Fibroblast of mammary gland (primary cell): ENCODE data around the gene PPP2R3C.

Experiments
- DNase-seq: peaks from one replicate; pipeline ENCODE4 v3.0.0-alpha.2; 2010; ENCODE audit warnings: low read depth
- H3K4me3 ChIP-seq: 2 replicates; pipeline ENCODE4 v1.5.1; 2011; ENCODE audit warnings: low read depth, mild to moderate bottlenecking, low read length, moderate library complexity; ENCODE audit not compliant: control insufficient read depth
- TF ChIP-seq, protein P1 (sequence below): conservative IDR thresholded peaks from 2 replicates; pipeline ENCODE4 v1.5.1; 2011; ENCODE audit warnings: low read depth, low read length, inconsistent platforms; ENCODE audit not compliant: control insufficient read depth, insufficient read depth

Gene PPP2R3C

DNA sequence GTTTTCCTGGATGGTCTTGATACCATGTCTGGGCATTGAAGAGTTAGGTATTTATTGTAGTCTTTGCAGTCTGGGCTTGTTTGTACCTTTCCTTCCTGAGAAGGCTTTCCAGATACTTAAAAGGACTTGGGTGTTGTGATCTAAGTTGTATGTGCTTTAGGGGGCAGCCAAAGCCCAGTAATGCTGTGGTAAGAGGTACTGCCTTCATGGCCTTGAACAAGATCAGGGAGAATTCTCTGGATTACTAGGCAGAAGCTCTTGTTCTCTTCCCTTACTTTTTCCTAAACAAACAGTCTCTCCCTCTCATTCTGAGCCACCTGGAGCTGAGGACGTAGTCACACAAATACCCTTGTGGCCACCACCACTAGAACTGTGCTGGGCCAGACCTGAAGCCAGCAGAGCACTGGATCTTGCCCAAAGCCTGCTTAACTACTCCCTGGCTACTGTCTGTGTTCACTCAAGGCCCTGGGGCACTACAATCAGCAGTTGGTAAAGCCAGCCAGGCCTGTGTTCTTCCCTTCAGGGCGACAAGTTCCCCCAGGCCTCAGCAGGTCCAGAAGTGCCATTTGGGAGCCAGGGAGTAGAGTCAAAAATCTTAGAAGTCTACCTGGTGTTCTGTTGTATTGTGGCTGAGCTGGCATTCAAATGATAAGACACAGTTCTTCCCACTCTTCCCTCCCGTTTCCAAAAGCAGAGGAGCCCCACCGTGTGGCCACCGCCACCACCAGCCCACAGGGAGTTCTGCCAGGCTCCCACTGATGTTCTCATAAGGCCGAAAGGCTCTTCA, 11.9 kb upstream of the PPP2R3C start:
- H3K4me3 ChIP-seq, result no peak overlapping the region
- DNase-seq, result no peak
- TF ChIP-seq, protein P1, sequence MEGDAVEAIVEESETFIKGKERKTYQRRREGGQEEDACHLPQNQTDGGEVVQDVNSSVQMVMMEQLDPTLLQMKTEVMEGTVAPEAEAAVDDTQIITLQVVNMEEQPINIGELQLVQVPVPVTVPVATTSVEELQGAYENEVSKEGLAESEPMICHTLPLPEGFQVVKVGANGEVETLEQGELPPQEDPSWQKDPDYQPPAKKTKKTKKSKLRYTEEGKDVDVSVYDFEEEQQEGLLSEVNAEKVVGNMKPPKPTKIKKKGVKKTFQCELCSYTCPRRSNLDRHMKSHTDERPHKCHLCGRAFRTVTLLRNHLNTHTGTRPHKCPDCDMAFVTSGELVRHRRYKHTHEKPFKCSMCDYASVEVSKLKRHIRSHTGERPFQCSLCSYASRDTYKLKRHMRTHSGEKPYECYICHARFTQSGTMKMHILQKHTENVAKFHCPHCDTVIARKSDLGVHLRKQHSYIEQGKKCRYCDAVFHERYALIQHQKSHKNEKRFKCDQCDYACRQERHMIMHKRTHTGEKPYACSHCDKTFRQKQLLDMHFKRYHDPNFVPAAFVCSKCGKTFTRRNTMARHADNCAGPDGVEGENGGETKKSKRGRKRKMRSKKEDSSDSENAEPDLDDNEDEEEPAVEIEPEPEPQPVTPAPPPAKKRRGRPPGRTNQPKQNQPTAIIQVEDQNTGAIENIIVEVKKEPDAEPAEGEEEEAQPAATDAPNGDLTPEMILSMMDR, result no peak

DNA sequence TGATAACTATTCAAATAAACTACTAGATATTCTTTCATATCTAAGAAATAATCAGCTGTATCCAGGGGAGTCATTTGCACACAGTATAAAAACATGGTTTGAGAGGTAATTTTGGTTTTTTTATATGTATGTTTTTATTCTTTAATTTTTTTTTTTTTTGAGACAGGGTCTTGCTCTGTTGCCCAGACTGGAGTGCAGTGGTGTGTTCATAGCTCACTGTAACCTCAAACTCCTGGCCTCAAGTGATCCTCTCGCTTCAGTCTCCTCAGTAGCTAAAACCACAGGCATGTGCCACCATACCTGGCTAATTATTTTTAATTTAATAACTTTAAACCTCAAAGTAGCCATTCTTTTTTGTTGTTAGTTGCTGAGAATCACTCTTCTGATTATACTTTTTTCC, 2.3 kb upstream of the PPP2R3C start:
- no peak for DNase-seq
- TF ChIP-seq, protein P1, result no peak
- no peak overlapping the region for H3K4me3 ChIP-seq

DNA sequence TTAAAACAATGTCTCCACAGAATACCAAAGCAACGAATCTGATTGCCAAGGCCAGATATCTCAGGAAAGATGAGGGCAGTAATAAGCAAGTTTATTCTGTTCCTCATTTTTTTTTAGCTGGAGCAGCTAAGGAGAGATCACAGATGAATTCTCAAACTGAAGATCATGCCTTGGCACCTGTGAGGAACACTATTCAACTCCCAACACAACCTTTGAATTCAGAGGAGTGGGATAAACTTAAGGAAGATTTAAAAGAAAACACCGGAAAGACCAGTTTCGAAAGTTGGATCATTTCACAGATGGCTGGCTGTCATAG, 1.6 kb upstream of the PPP2R3C start:
- H3K4me3 ChIP-seq, result peak overlapping the region; percentile 97
- TF ChIP-seq, protein P1, result no peak

DNA sequence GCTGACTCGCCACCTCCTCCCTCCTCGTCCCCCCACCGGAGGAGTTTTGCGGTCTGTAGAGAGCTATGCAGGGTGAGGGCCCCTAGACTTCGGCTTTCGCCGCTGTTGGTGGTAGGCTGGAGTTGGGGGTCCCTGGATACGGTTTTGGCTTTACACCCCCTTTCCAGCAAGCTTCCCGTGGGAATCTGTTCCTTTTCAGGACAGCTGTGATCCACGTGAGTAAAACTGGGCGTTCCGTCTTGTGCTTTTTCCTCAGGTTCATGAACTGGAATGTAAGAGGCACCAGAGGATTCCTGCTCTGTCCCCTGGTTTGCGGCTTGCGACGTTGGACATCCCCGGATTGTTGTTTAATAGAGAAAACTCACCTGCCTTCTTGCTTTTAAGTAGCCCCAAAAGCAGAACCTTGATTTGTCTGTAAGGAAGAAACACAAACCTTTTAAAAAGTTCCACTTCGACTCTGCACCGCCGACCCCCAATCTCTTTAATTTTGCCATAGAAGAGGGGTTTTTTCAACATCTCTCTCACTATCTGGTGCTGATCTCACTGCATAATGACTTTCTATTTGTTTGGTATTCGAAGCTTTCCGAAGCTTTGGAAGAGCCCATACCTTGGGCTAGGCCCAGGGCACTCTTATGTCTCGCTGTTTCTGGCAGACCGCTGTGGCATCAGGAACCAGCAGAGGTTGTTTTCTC, 1.1 kb upstream of the PPP2R3C start:
- TF ChIP-seq, protein P1, result no peak
- peak; percentile 56 for DNase-seq

More for the DNA sequence above, 1.6 kb upstream of the PPP2R3C start:
- no peak for DNase-seq

DNA sequence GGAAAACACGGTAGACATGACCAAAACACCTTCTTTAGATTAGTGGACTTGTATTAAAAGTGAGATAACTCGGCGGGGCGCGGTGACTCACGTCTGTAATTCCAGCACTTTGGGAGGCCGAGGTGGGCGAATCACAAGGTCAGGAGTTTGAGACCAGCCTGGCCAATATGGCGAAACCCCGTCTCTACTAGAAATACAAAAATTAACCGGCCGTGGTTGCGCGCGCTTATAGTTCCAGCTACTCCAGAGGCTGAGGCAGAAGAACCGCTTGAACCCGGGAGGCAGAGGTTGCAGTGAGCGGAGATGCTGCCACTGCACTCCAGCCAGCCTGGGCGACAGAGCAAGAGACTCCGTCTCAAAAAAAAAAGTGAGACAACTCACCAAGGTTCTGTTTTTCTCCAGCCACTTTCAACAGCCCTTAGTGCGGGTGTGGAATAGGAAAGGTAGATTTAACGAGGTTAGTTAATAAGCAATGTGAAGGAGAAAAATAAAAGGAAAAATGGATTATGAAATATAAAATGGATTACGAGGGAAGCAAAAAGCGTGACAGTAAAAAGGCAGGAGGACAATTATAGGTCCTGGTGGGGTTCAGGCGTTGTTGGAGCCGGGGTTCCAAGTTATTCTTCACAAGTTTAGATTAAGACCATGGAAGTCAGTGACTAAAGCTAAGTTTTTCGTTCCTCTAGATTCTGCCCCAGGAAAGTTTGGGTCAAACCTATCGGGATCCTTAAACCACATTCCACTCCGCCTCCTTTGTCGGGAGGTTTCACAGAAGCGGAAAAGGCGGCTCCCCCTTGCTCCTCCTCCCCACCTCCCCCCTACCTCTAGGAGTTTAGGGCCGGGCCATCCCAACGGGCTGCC, 534 bp downstream of the PPP2R3C start:
- H3K4me3 ChIP-seq, result peak overlapping the region; percentile 97
- peak; percentile 35 for DNase-seq

More for the DNA sequence above, 1.1 kb upstream of the PPP2R3C start:
- peak overlapping the region; percentile 97 for H3K4me3 ChIP-seq

DNA sequence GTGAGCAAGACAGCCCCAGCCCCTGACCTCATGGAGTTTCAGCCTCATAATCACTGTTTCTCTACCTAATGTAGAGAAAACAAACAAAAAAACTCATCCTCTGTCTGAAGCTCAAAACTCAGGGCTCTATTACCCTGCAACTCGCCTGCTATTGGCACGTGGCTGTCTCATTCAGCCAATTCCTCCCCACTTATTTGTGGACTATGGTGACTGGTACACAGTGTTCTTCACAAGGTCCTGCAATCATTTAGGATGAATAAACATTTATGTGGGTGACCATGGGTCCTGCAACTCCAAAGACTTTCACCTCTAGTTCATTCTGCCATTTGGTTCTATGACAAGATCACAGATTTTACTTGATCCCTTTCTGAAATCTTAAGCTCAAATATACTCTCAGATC, 4.7 kb downstream of the PPP2R3C start:
- TF ChIP-seq, protein P1, result no peak
- no peak for DNase-seq
- no peak overlapping the region for H3K4me3 ChIP-seq

More for the DNA sequence above, 534 bp downstream of the PPP2R3C start:
- TF ChIP-seq, protein P1, result no peak
